SK-N-SH (cell line): ENCODE data around the gene PRRT1.

Source experiments
- CTCF ChIP-seq: fragments of 200-600 bp; sonication (generic); IDR thresholded peaks from 2 replicates; pipeline ENCODE4 v1.6.1; 2017; ENCODE audit warnings: antibody characterized with exemption, mild to moderate bottlenecking, moderate library complexity
- PBX3 ChIP-seq: IDR thresholded peaks from 2 replicates; pipeline ENCODE4; 2012
- RAD21 ChIP-seq: IDR thresholded peaks from 2 replicates; pipeline ENCODE4 v1.6.1; 2012; ENCODE audit warnings: mild to moderate bottlenecking, low read length

- TF ChIP-seq CTCF (no peak), PBX3 (no peak), RAD21 (no peak)
These were observed 40.2 kb upstream of the PRRT1 start for GRCh38 chr6:32191696-32192607.
